Smooth muscle cell (in vitro differentiated cells): ENCODE measurements around the gene ASB2. TPM values are rescaled to one million over a fixed set of nuclear protein-coding genes. Genes with fewer than 3 reads are reported as not detected.

ENCODE experiments used
- DNase-seq: peaks from one replicate; lab custom pipeline; 2025; ENCODE audit not compliant: unreplicated experiment; lab: John Stamatoyannopoulos, UW
- H2AFZ ChIP-seq: fragments of 200-600 bp; sonication (generic); 2 replicates; pipeline ENCODE4 v1.6.0; 2016; ENCODE audit warnings: antibody characterized with exemption, low read depth, mild to moderate bottlenecking
- H3F3A ChIP-seq: fragments of 200-600 bp; sonication (generic); 2 replicates; pipeline ENCODE4 v1.6.0; 2017; ENCODE audit warnings: antibody characterized with exemption, low read depth
- H3K27ac ChIP-seq: fragments of 200-600 bp; sonication (generic); 2 replicates; pipeline ENCODE4 v1.5.1; 2016; ENCODE audit warnings: low read depth, mild to moderate bottlenecking
- H3K27me3 ChIP-seq: fragments of 200-600 bp; sonication (generic); 2 replicates; pipeline ENCODE4 v1.6.1; 2016; ENCODE audit warnings: low read depth, mild to moderate bottlenecking
- H3K36me3 ChIP-seq: fragments of 200-600 bp; sonication (generic); 2 replicates; pipeline ENCODE4 v1.5.1; 2016; ENCODE audit warnings: low read depth
- H3K4me1 ChIP-seq: fragments of 200-600 bp; sonication (generic); 2 replicates; pipeline ENCODE4 v1.5.1; 2016; ENCODE audit warnings: low read depth
- H3K4me2 ChIP-seq: fragments of 200-600 bp; sonication (generic); 2 replicates; pipeline ENCODE4 v1.6.0; 2016; ENCODE audit warnings: mild to moderate bottlenecking
- H3K4me3 ChIP-seq: fragments of 200-600 bp; sonication (generic); 2 replicates; pipeline ENCODE4 v1.5.1; 2016; ENCODE audit warnings: mild to moderate bottlenecking
- H3K79me2 ChIP-seq: fragments of 200-600 bp; sonication (generic); 2 replicates; pipeline ENCODE4 v1.6.0; 2016; ENCODE audit warnings: low read depth, mild to moderate bottlenecking
- H3K9ac ChIP-seq: fragments of 200-600 bp; sonication (generic); 2 replicates; pipeline ENCODE4 v1.6.0; 2016; ENCODE audit warnings: low read depth
- H3K9me3 ChIP-seq: fragments of 200-600 bp; sonication (generic); replicated peaks from 2 replicates; pipeline ENCODE4 v1.5.1; 2016; ENCODE audit warnings: low read depth
- H4K20me1 ChIP-seq: fragments of 200-600 bp; sonication (generic); 2 replicates; pipeline ENCODE4 v1.6.0; 2016; ENCODE audit warnings: low read depth
- WGBS: methylation state at CpG from one replicate; pipeline ENCODE4 v1.1.7; 2016; ENCODE audit warnings: low lambda C conversion rate; 5-methylcytosine and 5-hydroxymethylcytosine counted together
- polyA plus RNA-seq: library from polyadenylated mRNA; unstranded; fragments of >200 nt; fragmentation: Nextera tagmentation; extraction: Ambion mirVana; gene quantifications from 2 replicates; pipeline ENCODE4 v1.2.1, GENCODE V29; 2016
- total RNA-seq: library from RNA; depleted of rRNA; stranded (reverse); fragments of >200 nt; gene quantifications from 2 replicates; pipeline ENCODE4 v1.2.3, GENCODE V29; 2014
- TF ChIP-seq, protein P1 (sequence below): fragments of 200-600 bp; sonication (generic); IDR thresholded peaks from 2 replicates; pipeline ENCODE4 v1.5.1; 2017; ENCODE audit warnings: borderline replicate concordance, mild to moderate bottlenecking, antibody characterized with exemption; ENCODE audit not compliant: insufficient read depth, poor library complexity, severe bottlenecking

The ASB2 gene
- total and polyA plus RNA-seq, 2 experiments from 2014 or later = 0.99 TPM; not detected in 1

DNA sequence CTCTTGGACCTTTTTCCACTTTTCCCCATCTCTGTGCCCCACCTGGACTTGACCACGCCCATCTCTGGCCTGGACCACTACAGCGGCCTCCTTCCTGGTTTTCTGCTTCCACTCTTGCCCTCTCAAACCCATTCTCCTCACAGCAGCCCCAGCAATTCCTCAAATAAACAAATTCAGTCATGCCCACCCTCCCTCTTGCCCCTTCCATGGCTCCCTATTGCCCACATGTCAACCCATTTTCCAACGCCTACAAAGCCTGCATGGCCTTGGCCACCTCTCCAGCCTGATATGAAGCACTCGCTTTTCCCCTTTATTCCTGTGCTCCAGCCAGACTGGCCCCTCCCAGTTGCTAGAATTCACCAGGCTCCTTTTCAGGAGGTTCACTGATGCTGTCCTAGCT lies 43.9 kb upstream of the ASB2 start:
- no peak overlapping the region for H3K4me3 ChIP-seq
- no peak overlapping the region for H3K9ac ChIP-seq
- no peaks in the 10 kb centered on the region for H3K27me3 ChIP-seq
- H3K4me1 ChIP-seq = peaks cover 14% of the 10 kb centered on the region
- no peaks in the 10 kb centered on the region for H3K9me3 ChIP-seq
- no peaks in the 10 kb centered on the region for H3F3A ChIP-seq
- TF ChIP-seq, protein P1, sequence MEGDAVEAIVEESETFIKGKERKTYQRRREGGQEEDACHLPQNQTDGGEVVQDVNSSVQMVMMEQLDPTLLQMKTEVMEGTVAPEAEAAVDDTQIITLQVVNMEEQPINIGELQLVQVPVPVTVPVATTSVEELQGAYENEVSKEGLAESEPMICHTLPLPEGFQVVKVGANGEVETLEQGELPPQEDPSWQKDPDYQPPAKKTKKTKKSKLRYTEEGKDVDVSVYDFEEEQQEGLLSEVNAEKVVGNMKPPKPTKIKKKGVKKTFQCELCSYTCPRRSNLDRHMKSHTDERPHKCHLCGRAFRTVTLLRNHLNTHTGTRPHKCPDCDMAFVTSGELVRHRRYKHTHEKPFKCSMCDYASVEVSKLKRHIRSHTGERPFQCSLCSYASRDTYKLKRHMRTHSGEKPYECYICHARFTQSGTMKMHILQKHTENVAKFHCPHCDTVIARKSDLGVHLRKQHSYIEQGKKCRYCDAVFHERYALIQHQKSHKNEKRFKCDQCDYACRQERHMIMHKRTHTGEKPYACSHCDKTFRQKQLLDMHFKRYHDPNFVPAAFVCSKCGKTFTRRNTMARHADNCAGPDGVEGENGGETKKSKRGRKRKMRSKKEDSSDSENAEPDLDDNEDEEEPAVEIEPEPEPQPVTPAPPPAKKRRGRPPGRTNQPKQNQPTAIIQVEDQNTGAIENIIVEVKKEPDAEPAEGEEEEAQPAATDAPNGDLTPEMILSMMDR = no peak
- no peaks in the 10 kb centered on the region for H3K79me2 ChIP-seq
- 89% methylated on average over 4 of the region's 4 CpGs for WGBS
- no peaks in the 10 kb centered on the region for H3K36me3 ChIP-seq
- no peak for DNase-seq
- H4K20me1 ChIP-seq = no peaks in the 10 kb centered on the region
- H2AFZ ChIP-seq = no peak overlapping the region
- H3K27ac ChIP-seq = no peak overlapping the region
- no peak overlapping the region for H3K4me2 ChIP-seq

DNA sequence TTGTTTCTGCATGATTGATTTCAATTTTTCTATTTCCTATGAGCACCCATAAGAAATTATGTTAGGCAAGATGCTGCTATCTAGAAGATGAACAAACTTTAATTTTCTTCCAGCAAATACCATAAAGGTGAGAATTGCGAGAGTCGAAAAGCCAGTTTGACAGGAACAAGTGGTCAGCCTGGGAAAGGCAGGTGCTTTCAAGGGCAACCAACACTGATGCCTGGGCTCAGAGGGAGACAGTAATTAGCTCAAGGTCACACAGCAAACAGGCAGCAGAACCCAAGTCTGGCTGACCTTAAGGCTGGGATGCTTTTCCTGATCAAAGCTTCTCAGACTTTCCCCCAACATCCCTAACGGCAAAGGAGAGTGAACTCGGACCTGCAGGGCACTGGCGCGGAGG lies 43.0 kb upstream of the ASB2 start:
- Histone ChIP-seq H3K27ac (no peak overlapping the region), H3K4me2 (no peak overlapping the region), H3K36me3 (no peaks in the 10 kb centered on the region), H4K20me1 (no peaks in the 10 kb centered on the region), H3K27me3 (no peaks in the 10 kb centered on the region), H3K4me1 (peaks cover 14% of the 10 kb centered on the region), H3K4me3 (no peak overlapping the region), H3K79me2 (no peaks in the 10 kb centered on the region), H3F3A (no peaks in the 10 kb centered on the region), H3K9ac (no peak overlapping the region), H3K9me3 (no peaks in the 10 kb centered on the region), H2AFZ (no peak overlapping the region)
- TF ChIP-seq, protein P1 = no peak
- 89% methylated on average over 6 of the region's 6 CpGs for WGBS
- DNase-seq = no peak

DNA sequence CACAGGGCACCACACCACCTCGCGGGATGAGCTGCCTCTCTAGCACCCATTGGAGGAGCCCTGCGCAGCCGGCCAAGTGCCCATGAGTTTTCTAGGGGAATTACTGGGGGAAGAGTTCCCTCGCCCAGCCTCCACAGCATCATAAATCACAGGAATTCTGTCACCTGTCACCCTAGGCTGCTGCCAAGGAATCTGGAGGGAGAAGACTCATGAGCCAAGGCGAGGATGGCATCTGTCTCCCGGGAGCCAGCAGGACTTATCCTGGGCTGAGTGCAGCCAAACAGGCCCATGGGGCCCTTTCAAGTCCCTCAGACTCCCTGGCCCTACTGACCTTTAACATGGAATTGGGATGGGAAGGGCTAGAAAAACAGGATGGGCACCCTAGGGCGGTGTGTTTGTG lies 41.9 kb upstream of the ASB2 start:
- TF ChIP-seq, protein P1 = no peak
- Histone ChIP-seq H3K27me3 (no peaks in the 10 kb centered on the region), H3K27ac (no peak overlapping the region), H3K36me3 (no peaks in the 10 kb centered on the region), H3K4me2 (no peak overlapping the region), H4K20me1 (no peaks in the 10 kb centered on the region), H3K9ac (no peak overlapping the region), H3K4me3 (no peak overlapping the region), H3F3A (no peaks in the 10 kb centered on the region), H3K79me2 (no peaks in the 10 kb centered on the region), H3K9me3 (no peaks in the 10 kb centered on the region), H2AFZ (no peak overlapping the region), H3K4me1 (peaks cover 14% of the 10 kb centered on the region)
- WGBS = 84% methylated on average over 8 of the region's 8 CpGs
- DNase-seq = no peak

DNA sequence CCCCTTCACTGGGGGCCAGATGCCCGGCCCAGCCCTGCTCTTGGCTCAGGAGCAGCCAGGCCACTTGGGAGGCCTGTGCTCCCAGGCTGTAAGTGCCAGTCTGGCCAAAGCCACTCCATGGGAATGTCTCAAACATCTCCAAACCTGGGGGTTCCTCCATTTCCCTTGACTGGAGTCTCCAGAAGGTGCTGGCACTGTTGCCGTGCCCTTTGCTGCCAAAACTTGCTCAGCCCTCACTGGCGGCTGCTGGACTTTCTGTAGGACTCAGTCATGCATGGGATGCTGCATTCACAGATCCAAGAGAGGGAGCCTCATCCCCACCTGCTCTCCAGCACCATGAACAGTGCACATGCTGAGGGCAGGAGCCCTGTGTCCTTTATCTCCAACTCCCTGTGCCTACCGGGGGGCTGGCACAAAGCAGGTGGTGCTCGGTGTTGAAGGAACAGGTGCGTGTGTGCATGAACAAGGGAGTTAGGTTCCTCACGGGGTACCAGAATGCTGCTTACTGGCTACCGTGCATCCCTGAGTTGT lies 40.1 kb upstream of the ASB2 start:
- no peak overlapping the region for H3K4me2 ChIP-seq
- no peaks in the 10 kb centered on the region for H3K79me2 ChIP-seq
- no peaks in the 10 kb centered on the region for H3F3A ChIP-seq
- no peak overlapping the region for H3K4me3 ChIP-seq
- no peaks in the 10 kb centered on the region for H4K20me1 ChIP-seq
- TF ChIP-seq, protein P1 = no peak
- H3K4me1 ChIP-seq = peaks cover 2% of the 10 kb centered on the region
- H3K27ac ChIP-seq = no peak overlapping the region
- no peak for DNase-seq
- H3K27me3 ChIP-seq = no peaks in the 10 kb centered on the region
- H2AFZ ChIP-seq = no peak overlapping the region
- H3K36me3 ChIP-seq = no peaks in the 10 kb centered on the region
- no peaks in the 10 kb centered on the region for H3K9me3 ChIP-seq
- no peak overlapping the region for H3K9ac ChIP-seq
- 83% methylated on average over 8 of the region's 8 CpGs for WGBS
